Glutamatergic neuron (in vitro differentiated cells): ENCODE measurements around the gene FGF12. TPM values are rescaled to one million over a fixed set of nuclear protein-coding genes. Genes with fewer than 3 reads are reported as not detected.

Experiments
- DNase-seq: peaks from one replicate; pipeline ENCODE4 v3.0.0; 2022
- H3K27ac Mint-ChIP-seq: one replicate; pipeline ENCODE4 v1.8.0; 2020; ENCODE audit warnings: mild to moderate bottlenecking, mixed read lengths, inconsistent platforms; ENCODE audit not compliant: unreplicated experiment
- H3K27me3 Mint-ChIP-seq: one replicate; pipeline ENCODE4 v1.8.0; 2020; ENCODE audit warnings: mild to moderate bottlenecking, moderate library complexity, mixed read lengths, inconsistent platforms; ENCODE audit not compliant: unreplicated experiment
- H3K36me3 Mint-ChIP-seq: one replicate; pipeline ENCODE4 v1.8.0; 2020; ENCODE audit warnings: mild to moderate bottlenecking, mixed read lengths, inconsistent platforms; ENCODE audit not compliant: unreplicated experiment
- H3K4me1 Mint-ChIP-seq: one replicate; pipeline ENCODE4 v1.8.0; 2020; ENCODE audit warnings: mild to moderate bottlenecking, low read depth, mixed read lengths, inconsistent platforms; ENCODE audit not compliant: unreplicated experiment
- H3K4me3 Mint-ChIP-seq: one replicate; pipeline ENCODE4 v1.8.0; 2020; ENCODE audit warnings: mild to moderate bottlenecking, mixed read lengths, inconsistent platforms; ENCODE audit not compliant: unreplicated experiment
- H3K9me3 Mint-ChIP-seq: one replicate; pipeline ENCODE4 v1.8.0; 2020; ENCODE audit warnings: mild to moderate bottlenecking, moderate library complexity, mixed read lengths, inconsistent platforms; ENCODE audit not compliant: unreplicated experiment
- total RNA-seq: library from RNA; stranded (reverse); fragmentation: NEBNext Ultra II Directional; extraction: Animal tissue kit (Norgen Biotek cat#: 25700); gene quantifications from one replicate; pipeline ENCODE4 v1.2.1, GENCODE V29; 2021; ENCODE audit not compliant: unreplicated experiment
- TF ChIP-seq, protein P1 (sequence below): fragments of 200-600 bp; sonication (generic); IDR thresholded peaks from one replicate; pipeline ENCODE4 v1.5.0; 2021; ENCODE audit not compliant: partially characterized antibody, unreplicated experiment

Gene FGF12
- total RNA-seq, 1 donor from 2014 or later, result 33.1 TPM

DNA sequence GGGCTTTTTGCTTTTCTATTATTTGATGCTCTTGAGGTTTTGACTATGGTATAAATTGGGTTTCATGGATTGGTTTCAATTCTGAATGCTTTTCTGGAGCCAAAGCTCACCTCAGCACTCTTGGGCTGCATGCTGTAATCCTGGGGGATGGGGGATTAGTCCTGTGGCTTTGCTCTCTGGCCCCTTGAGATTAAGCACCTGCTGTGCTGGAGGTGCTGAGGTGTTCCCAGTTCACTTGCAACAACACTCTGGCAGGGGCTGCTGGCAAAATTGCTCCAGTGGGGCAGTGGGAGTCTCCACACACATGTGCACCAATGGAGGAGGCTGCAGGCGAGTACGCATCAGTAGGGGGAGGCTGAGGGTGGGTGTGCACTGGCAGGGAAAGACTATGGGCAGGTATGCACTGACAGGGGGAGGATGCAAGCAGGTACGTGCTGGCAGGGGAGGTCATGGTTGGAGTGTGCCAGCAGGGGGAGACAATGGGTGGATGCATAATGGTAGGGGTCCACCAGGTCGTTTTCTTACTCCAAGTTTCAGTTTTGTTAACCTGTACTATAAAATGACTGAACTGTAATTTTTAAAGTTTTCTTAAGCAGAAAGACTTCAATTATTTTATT is 489.2 kb downstream of the FGF12 start:
- TF ChIP-seq, protein P1, sequence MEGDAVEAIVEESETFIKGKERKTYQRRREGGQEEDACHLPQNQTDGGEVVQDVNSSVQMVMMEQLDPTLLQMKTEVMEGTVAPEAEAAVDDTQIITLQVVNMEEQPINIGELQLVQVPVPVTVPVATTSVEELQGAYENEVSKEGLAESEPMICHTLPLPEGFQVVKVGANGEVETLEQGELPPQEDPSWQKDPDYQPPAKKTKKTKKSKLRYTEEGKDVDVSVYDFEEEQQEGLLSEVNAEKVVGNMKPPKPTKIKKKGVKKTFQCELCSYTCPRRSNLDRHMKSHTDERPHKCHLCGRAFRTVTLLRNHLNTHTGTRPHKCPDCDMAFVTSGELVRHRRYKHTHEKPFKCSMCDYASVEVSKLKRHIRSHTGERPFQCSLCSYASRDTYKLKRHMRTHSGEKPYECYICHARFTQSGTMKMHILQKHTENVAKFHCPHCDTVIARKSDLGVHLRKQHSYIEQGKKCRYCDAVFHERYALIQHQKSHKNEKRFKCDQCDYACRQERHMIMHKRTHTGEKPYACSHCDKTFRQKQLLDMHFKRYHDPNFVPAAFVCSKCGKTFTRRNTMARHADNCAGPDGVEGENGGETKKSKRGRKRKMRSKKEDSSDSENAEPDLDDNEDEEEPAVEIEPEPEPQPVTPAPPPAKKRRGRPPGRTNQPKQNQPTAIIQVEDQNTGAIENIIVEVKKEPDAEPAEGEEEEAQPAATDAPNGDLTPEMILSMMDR, result peak; percentile 28
- Mint-ChIP-seq H3K27ac (no peak overlapping the region), H3K9me3 (peaks cover 2% of the 10 kb centered on the region), H3K4me1 (peaks cover 8% of the 10 kb centered on the region), H3K36me3 (peaks cover 11% of the 10 kb centered on the region), H3K27me3 (no peaks in the 10 kb centered on the region), H3K4me3 (no peak overlapping the region)
- peak; percentile 23 for DNase-seq

DNA sequence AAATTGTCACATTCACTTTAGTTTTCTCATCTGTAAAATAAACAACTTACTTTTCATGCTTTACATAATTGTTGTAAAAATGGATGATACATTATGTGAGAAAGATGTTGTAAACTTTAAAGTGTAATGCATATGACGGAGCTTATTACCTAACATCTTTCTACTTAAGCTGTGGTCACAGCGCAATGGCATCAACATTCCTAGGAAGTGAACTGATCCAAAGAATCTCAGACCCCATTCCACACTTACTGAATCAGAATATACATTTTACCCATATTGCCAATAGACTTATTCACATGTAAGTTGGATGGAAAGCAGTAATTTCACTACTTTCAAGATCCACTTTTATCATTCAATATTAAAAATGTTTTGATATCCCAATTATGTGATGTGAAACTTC is 497.5 kb downstream of the FGF12 start:
- no peaks in the 10 kb centered on the region for H3K4me1 Mint-ChIP-seq
- no peaks in the 10 kb centered on the region for H3K27me3 Mint-ChIP-seq
- DNase-seq, result no peak
- H3K36me3 Mint-ChIP-seq, result no peaks in the 10 kb centered on the region
- H3K27ac Mint-ChIP-seq, result no peak overlapping the region
- no peaks in the 10 kb centered on the region for H3K9me3 Mint-ChIP-seq
- TF ChIP-seq, protein P1, result no peak
- no peak overlapping the region for H3K4me3 Mint-ChIP-seq

DNA sequence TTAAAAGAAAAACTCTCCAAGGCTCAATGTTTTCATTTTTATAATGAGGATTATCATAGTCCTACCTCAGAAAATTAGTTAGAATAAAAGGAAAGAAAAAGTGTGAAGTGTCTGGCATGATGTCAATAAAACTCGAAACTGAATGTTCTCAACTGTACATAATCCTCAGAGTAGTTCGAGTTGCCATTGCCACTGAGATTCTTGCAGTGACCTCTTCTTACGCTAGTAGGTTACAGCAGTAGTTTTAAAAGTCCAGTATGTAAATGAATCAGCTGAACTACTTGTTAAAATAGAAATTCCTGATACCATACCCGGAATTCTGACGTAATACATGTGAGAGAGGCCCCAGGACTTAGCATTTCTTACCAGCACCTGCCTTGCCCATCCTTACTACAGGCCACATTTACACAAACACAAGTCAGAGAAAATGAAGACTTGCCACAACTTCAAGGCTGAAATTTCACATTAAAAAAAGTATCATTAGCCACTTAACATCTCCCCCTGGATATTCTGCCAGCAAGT is 502.6 kb downstream of the FGF12 start:
- TF ChIP-seq, protein P1, result no peak
- Mint-ChIP-seq H3K36me3 (no peaks in the 10 kb centered on the region), H3K4me1 (no peaks in the 10 kb centered on the region), H3K27ac (no peak overlapping the region), H3K27me3 (no peaks in the 10 kb centered on the region), H3K9me3 (no peaks in the 10 kb centered on the region), H3K4me3 (no peak overlapping the region)
- no peak for DNase-seq

DNA sequence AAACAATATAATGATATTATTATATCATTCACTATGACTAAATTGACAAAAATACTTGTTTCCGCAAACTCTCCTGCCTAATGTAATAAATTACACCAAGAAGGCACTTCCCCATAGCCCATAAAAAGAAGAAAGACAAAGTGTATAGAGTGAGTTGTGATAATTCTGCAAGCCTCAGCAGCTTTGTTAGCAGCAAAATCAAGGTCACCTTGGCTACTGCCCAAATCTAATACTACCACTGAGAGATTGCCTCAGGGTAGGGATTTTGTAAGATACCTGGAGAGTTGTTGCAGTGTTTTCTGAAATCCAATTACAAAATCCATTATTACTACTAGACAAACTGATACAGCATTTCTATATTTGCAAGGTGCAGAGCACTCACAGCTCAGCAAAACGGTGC is 503.5 kb downstream of the FGF12 start:
- H3K4me1 Mint-ChIP-seq, result no peaks in the 10 kb centered on the region
- H3K27ac Mint-ChIP-seq, result no peak overlapping the region
- H3K9me3 Mint-ChIP-seq, result no peaks in the 10 kb centered on the region
- no peak overlapping the region for H3K4me3 Mint-ChIP-seq
- TF ChIP-seq, protein P1, result no peak
- no peak for DNase-seq
- no peaks in the 10 kb centered on the region for H3K36me3 Mint-ChIP-seq
- H3K27me3 Mint-ChIP-seq, result no peaks in the 10 kb centered on the region

DNA sequence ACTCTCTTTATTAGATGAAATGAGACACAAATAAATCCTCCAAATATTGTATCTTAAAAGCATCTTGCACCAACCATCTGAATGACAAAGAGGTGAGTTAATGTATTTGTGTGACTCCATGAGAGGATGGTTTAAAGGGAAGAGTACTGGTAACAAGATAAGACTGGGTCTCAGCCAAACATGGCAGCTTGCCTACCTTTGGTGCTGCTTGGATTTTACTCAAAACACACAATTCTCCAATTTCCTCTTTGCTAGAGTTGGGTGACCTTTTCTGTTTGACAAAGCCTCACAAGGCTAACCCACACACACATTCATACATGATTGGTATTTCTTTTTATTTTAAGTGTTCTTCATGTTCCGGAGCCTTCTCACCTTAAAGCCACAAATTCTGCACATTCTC is 506.4 kb downstream of the FGF12 start:
- H3K27me3 Mint-ChIP-seq, result no peaks in the 10 kb centered on the region
- no peak for DNase-seq
- H3K36me3 Mint-ChIP-seq, result no peaks in the 10 kb centered on the region
- TF ChIP-seq, protein P1, result no peak
- no peaks in the 10 kb centered on the region for H3K4me1 Mint-ChIP-seq
- H3K4me3 Mint-ChIP-seq, result no peak overlapping the region
- H3K27ac Mint-ChIP-seq, result no peak overlapping the region
- H3K9me3 Mint-ChIP-seq, result no peaks in the 10 kb centered on the region
